BE2C (cell line): Measurements from ENCODE around the gene HS3ST4.

Source experiments
- DNase-seq: peaks from one replicate; pipeline ENCODE4 v3.0.0-alpha.2; 2020
- H3K27me3 ChIP-seq: fragments of 250-450 bp; sonication (Bioruptor Pico); 2 replicates; pipeline ENCODE4 v1.5.1; 2020; ENCODE audit warnings: mild to moderate bottlenecking
- H3K36me3 ChIP-seq: fragments of 250-450 bp; sonication (Bioruptor Pico); 2 replicates; pipeline ENCODE4 v1.5.1; 2020; ENCODE audit warnings: mild to moderate bottlenecking
- H3K4me1 ChIP-seq: fragments of 250-450 bp; sonication (Bioruptor Pico); 2 replicates; pipeline ENCODE4 v1.5.1; 2020
- H3K4me3 ChIP-seq: 2 replicates; pipeline ENCODE4 v1.5.1; 2011; ENCODE audit warnings: low read depth, low read length
- H3K9me3 ChIP-seq: fragments of 250-450 bp; sonication (Bioruptor Pico); 2 replicates; pipeline ENCODE4 v1.5.1; 2020
- TF ChIP-seq, protein P1 (sequence below): IDR thresholded peaks from 2 replicates; pipeline ENCODE4 v1.5.1; 2012; ENCODE audit warnings: mild to moderate bottlenecking, low read depth, low read length

HS3ST4 gene

DNA sequence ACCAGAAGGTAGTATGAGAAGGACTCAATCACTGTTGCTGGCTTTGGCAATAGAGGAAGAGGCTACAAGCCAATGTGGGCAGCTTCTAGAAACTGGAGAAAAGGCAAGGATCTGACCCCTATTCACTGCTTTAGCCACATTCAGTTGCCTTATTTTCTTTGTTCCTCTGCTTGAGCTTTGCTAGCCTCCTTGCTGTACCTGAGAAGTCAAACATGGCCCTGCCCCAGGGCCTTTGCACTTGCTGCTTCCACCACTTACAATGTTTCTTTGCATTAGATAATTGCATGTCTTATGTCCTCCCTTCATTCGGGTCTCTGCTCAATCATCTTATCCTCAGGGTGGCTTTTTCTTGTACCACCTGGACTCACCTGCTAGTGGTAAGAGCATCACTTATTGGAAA, 15.8 kb downstream of the HS3ST4 start:
- no peaks in the 10 kb centered on the region for H3K4me1 ChIP-seq
- H3K27me3 ChIP-seq: no peaks in the 10 kb centered on the region
- TF ChIP-seq, protein P1, sequence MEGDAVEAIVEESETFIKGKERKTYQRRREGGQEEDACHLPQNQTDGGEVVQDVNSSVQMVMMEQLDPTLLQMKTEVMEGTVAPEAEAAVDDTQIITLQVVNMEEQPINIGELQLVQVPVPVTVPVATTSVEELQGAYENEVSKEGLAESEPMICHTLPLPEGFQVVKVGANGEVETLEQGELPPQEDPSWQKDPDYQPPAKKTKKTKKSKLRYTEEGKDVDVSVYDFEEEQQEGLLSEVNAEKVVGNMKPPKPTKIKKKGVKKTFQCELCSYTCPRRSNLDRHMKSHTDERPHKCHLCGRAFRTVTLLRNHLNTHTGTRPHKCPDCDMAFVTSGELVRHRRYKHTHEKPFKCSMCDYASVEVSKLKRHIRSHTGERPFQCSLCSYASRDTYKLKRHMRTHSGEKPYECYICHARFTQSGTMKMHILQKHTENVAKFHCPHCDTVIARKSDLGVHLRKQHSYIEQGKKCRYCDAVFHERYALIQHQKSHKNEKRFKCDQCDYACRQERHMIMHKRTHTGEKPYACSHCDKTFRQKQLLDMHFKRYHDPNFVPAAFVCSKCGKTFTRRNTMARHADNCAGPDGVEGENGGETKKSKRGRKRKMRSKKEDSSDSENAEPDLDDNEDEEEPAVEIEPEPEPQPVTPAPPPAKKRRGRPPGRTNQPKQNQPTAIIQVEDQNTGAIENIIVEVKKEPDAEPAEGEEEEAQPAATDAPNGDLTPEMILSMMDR: no peak
- H3K36me3 ChIP-seq: no peaks in the 10 kb centered on the region
- H3K9me3 ChIP-seq: no peaks in the 10 kb centered on the region
- H3K4me3 ChIP-seq: no peak overlapping the region
- no peak for DNase-seq

DNA sequence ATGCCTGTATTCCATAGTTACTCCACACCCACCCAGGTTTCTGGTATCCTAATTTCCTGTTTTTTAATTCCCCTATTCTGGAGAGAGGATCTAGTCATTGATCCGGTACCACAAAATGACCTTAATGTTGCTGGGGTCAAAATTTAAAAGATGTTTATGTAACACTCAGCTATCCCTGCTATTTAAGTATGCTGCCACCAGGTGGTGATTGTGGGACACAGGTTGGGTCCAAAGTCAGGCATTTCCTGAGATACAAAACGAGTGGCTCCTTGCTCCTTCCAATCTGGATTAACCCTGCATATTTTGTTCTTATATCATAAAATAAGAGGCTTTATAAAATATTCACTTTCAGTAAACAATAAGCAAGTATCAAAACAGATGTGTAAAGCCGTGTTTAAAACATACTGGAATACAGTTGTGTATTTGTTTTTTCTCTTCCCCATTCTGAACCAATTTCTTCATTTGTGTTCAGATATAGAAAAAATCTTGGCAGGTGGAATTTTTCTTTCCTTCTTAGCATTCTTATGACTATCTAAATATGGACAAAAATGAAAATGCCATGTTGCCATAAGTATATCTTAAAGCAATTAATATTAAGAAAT, 16.3 kb downstream of the HS3ST4 start:
- TF ChIP-seq, protein P1: peak; percentile 47
- no peaks in the 10 kb centered on the region for H3K4me1 ChIP-seq
- H3K4me3 ChIP-seq: no peak overlapping the region
- peak; percentile 17 for DNase-seq
- no peaks in the 10 kb centered on the region for H3K36me3 ChIP-seq
- no peaks in the 10 kb centered on the region for H3K27me3 ChIP-seq
- no peaks in the 10 kb centered on the region for H3K9me3 ChIP-seq

DNA sequence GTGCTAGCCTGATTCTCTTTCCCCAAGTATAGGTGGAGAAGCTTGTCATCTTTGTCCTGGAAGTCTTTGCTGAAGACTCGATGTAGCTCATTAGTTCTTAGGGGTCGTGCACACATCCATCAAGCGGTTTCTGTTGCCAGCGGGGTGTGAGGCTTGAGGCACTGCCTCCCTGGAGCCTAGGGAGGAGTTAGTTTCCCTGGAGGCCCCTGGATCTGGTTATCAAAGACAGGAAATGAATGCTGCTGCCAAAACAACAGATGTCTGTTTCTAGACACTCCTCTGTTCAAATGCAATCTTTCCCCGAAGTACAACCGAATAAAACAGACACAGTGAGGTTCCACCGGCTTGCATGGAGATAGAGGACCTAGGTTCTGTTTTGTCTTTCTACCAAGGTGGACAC, 17.5 kb downstream of the HS3ST4 start:
- H3K4me3 ChIP-seq: no peak overlapping the region
- H3K9me3 ChIP-seq: no peaks in the 10 kb centered on the region; the same call in 1 of the 2 replicates
- H3K27me3 ChIP-seq: no peaks in the 10 kb centered on the region
- TF ChIP-seq, protein P1: no peak
- DNase-seq: no peak
- H3K36me3 ChIP-seq: no peaks in the 10 kb centered on the region
- H3K4me1 ChIP-seq: no peaks in the 10 kb centered on the region

DNA sequence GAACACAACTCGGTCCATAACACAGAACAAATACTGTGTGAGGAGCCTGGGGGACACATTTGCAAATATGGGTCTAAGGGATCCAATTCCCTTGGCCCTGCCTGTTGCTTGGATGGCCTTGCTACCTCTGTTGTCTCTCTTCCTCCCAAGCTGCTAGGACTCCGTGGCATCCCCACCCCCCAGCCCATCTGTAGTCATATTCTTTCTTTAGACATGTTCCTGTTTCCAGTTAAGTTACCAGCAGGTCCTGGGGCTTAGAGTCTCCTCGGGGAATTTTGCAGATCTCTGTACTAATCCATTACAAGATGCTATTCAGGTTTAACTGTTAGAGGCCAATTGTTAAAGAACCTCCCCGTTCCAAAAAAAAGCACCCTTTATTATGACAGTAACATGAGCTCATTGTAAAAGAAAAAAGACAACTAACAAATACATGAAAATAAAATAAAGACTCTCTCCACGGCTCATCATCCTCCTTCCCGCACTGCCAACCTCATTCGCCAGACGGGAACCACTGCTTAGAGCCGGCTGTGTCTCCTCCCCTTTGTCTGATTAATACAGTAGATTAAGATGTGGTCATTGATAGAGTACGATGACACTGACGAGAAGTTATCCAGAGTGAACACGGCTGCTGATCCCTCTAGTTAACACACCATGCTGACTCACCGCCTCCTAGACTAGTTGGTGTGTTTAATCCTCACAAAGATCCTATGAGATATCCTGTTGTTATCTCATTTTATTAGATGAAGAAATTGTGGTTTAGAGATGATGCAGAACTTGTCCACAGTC, 22.2 kb downstream of the HS3ST4 start:
- no peak for DNase-seq
- H3K4me3 ChIP-seq: no peak overlapping the region
- H3K9me3 ChIP-seq: no peaks in the 10 kb centered on the region; the same call in 1 of the 2 replicates
- no peaks in the 10 kb centered on the region for H3K36me3 ChIP-seq
- TF ChIP-seq, protein P1: no peak
- no peaks in the 10 kb centered on the region for H3K4me1 ChIP-seq
- no peaks in the 10 kb centered on the region for H3K27me3 ChIP-seq

DNA sequence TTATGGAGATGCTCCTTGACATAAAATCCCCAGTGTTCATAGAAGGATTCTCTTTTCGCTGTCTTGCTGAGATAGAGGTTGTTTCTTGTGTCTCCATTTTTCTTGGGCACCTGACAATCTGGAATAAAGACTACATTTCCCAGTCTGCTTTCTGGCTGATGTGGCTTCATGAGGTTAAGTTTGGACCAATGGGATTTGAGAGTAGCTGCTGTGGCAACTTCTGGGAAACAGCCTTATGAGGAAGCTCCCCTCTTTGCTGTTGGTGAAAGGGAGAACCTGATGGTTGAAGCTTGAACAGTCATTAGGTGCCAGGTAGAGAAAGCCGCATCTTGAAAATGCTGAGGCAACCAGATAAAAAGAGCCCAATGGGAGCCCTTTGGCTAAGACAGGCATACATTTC, 24.4 kb downstream of the HS3ST4 start:
- Histone ChIP-seq H3K9me3 (no peaks in the 10 kb centered on the region; the same call in 1 of the 2 replicates), H3K27me3 (no peaks in the 10 kb centered on the region), H3K36me3 (no peaks in the 10 kb centered on the region), H3K4me3 (no peak overlapping the region), H3K4me1 (no peaks in the 10 kb centered on the region)
- TF ChIP-seq, protein P1: no peak
- no peak for DNase-seq

DNA sequence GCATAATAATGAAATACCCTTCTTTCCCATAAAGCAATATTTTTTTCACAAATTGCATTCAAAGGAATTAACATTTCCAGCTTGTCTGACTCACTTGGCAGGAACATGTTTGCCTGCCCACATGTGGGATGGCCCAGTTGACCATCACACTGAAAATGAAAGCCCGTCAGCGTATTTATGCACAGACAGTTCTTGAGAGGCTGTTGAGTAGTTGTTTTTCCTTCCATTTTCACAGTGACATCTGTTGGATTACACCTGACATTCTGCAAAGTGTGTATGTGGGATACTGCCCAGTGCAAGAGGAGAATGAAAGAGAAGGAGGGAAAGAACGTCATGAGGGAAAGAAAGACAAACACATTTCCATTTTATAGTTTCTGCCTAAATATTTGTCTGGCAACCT, 29.7 kb downstream of the HS3ST4 start:
- Histone ChIP-seq H3K9me3 (no peaks in the 10 kb centered on the region), H3K4me3 (no peak overlapping the region), H3K36me3 (no peaks in the 10 kb centered on the region), H3K27me3 (no peaks in the 10 kb centered on the region), H3K4me1 (no peaks in the 10 kb centered on the region)
- TF ChIP-seq, protein P1: no peak
- no peak for DNase-seq
